Right lobe of liver (tissue), 6 donors: ENCODE measurements around the gene OR5L1. TPM values are rescaled to one million over a fixed set of nuclear protein-coding genes. Genes with fewer than 3 reads are reported as not detected.

Experiments
- ATAC-seq, 4 donors: fragments of 200-7000 bp; cut with Tn5 transposase; one replicate each; pipeline ENCODE4 v1.9.1; 2020; ENCODE audit warnings: mild to moderate bottlenecking in 4 of 4, moderate library complexity in 4 of 4
- DNase-seq, 3 donors: peaks; one replicate each; pipeline ENCODE4 v3.0.0-alpha.2; 2020
- H3K27ac ChIP-seq, 3 donors: fragments of 200-600 bp; one replicate each; pipeline ENCODE4 v1.8.0; 2022
- H3K27me3 ChIP-seq, 2 donors: fragments of 200-600 bp; one replicate each; pipeline ENCODE4 v1.8.0; 2022
- H3K36me3 ChIP-seq, 4 donors: fragments of 200-600 bp; sonication (generic) in 1 of 4; one replicate each; pipeline versions ENCODE4 v1.5.1 to v1.8.0; 2017 to 2022; ENCODE audit warnings: control low read depth in 1 of 4
- H3K4me1 ChIP-seq, 4 donors: fragments of 200-600 bp; sonication (generic) in 1 of 4; one replicate each; pipeline versions ENCODE4 v1.5.1 to v1.8.0; 2017 to 2022; ENCODE audit warnings: control low read depth in 1 of 4
- H3K4me3 ChIP-seq, 3 donors: fragments of 200-600 bp; one replicate each; pipeline ENCODE4 v1.8.0; 2022
- H3K9me3 ChIP-seq, 4 donors: fragments of 200-600 bp; sonication (generic) in 1 of 4; one replicate each; pipeline versions ENCODE4 v1.5.1 to v1.8.0; 2017 to 2022; ENCODE audit warnings: control low read depth in 1 of 4
- POLR2A ChIP-seq: fragments of 450-650 bp; IDR thresholded peaks from one replicate; pipeline ENCODE4 v1.6.1; 2017; ENCODE audit warnings: antibody characterized with exemption, mild to moderate bottlenecking
- WGBS: methylation state at CpG from one replicate; pipeline ENCODE4 v1.1.6; 2018; ENCODE audit warnings: low coverage, low lambda C conversion rate; ENCODE audit not compliant: insufficient coverage; ENCODE audit errors: missing lambda C conversion rate; 5-methylcytosine and 5-hydroxymethylcytosine counted together
- intact Hi-C, 2 donors: fragments of 100-400 bp; cut with DNase I; formaldehyde crosslinking; loops; one replicate each; pipeline versions ENCODE4 v1.11.2 to v1.14.1; 2022
- total RNA-seq, 6 experiments: library from RNA; depleted of rRNA in 2 of 6; stranded (reverse); fragments of >200 nt in 2 of 6; fragmentation: NEBNext Ultra II Directional in 3 of 6; extraction: Animal tissue kit (Norgen Biotek cat#: 25700) in 3 of 6; gene quantifications; one replicate each; pipeline versions ENCODE4 v1.1.0 to v1.2.4, GENCODE V29; 2016 to 2023
- TF ChIP-seq, protein P1 (sequence below), 4 donors: fragments of 200-600 bp in 3 of 4; fragments of 450-650 bp in 1 of 4; IDR thresholded peaks; one replicate each; pipeline versions ENCODE4 v1.5.1 to v1.8.0; 2016 to 2022; ENCODE audit warnings: antibody characterized with exemption in 4 of 4, mild to moderate bottlenecking in 2 of 4
- donor health status: DM: no; HTN: yes; CAD: no.
- donor health status: DM: no; HTN: no; CAD: no.
- donor health status: DM: no; HTN: no; CAD: no.
- donor health status: DM: no; HTN: yes; CAD: no.
- donor health status: DM: no; HTN: yes; CAD: no.

OR5L1 gene
- total RNA-seq, 6 experiments from 2014 or later, result not detected

DNA sequence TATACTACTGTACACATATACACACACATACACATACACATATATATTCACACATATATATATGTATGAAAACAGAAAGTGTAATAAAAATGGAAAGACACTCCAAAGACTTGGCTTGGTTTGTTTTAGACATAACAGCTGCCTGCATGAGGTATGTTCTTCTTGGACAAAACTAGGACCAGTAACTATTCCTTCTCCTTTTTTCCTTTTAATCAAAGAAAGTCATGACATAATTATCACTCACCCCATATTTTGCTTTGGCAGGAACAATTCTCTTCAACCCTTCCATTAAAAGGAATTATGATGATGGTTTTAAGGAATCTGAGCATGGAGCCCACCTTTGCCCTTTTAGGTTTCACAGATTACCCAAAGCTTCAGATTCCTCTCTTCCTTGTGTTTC lies 15.9 kb upstream of the OR5L1 start, which contains the start of gene OR5D14:
OR5D14 (plus strand) TSS at position 301 of the 400 bp plus-strand sequence; CDS start at position 301, 0 bp downstream.
- Histone ChIP-seq H3K27ac (no peak within 1 kb of the TSS), H3K9me3 (no peaks in the 10 kb centered on the region), H3K4me3 (no peak within 1 kb of the TSS), H3K4me1 (no peaks in the 10 kb centered on the region), H3K27me3 (no peaks in the 10 kb centered on the region), H3K36me3 (no peaks in the 10 kb centered on the region)
- no peak for TF ChIP-seq POLR2A
- TF ChIP-seq, protein P1, sequence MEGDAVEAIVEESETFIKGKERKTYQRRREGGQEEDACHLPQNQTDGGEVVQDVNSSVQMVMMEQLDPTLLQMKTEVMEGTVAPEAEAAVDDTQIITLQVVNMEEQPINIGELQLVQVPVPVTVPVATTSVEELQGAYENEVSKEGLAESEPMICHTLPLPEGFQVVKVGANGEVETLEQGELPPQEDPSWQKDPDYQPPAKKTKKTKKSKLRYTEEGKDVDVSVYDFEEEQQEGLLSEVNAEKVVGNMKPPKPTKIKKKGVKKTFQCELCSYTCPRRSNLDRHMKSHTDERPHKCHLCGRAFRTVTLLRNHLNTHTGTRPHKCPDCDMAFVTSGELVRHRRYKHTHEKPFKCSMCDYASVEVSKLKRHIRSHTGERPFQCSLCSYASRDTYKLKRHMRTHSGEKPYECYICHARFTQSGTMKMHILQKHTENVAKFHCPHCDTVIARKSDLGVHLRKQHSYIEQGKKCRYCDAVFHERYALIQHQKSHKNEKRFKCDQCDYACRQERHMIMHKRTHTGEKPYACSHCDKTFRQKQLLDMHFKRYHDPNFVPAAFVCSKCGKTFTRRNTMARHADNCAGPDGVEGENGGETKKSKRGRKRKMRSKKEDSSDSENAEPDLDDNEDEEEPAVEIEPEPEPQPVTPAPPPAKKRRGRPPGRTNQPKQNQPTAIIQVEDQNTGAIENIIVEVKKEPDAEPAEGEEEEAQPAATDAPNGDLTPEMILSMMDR (IDR thresholded peaks at IDR 0.05), result no peak
- intact Hi-C loops, result no loop called here
- no peak for ATAC-seq
- no peak for DNase-seq

DNA sequence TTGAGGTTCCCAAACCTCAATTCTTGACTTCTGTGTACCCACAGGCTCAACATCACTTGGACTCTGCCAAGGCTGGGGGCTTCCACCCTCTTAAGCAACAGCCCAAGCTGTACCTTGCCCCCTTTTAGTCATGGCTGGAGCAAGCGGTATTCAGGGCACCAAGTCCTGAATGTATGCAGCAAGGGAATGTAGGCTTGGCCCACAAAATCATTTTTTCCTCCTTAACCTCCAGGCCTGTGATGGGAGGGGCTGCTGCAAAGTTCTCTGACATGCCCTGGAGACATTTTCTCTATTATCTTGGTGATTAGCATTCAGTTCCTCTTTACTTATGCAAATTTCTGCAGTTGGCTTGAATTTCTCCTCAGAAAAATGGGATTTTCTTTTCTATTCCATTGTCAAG lies 4.9 kb upstream of the OR5L1 start:
- Histone ChIP-seq H3K9me3 (no peaks in the 10 kb centered on the region), H3K27me3 (no peaks in the 10 kb centered on the region), H3K36me3 (no peaks in the 10 kb centered on the region), H3K4me1 (no peaks in the 10 kb centered on the region), H3K27ac (no peak overlapping the region), H3K4me3 (no peak overlapping the region)
- ATAC-seq (no peak), DNase-seq (no peak)
- no peak for TF ChIP-seq POLR2A
- TF ChIP-seq, protein P1 (IDR thresholded peaks at IDR 0.05), result no peak
- no CpG with 5 or more reads among the region's 1 CpG for WGBS
- intact Hi-C loops, result no loop called here

DNA sequence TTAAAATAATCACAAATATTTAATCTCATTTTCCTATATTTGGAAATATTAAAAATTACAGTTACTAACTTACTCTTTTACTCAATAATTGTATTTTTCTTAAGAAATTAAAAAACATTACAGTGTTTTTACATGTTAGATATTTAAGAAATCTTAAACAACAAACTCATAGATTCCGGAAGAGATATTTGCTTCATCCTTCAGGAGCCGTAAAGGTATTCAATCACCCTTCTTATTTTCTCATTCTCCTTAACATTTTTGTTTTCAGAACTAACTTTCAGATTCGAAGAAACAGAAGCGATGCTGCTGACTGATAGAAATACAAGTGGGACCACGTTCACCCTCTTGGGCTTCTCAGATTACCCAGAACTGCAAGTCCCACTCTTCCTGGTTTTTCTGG lies 8.2 kb downstream of the OR5L1 start, which contains the start of gene OR5D18:
OR5D18 (plus strand) TSS at position 301 of the 400 bp plus-strand sequence; CDS start at position 301, 0 bp downstream.
- no peaks in the 10 kb centered on the region for H3K27me3 ChIP-seq

DNA sequence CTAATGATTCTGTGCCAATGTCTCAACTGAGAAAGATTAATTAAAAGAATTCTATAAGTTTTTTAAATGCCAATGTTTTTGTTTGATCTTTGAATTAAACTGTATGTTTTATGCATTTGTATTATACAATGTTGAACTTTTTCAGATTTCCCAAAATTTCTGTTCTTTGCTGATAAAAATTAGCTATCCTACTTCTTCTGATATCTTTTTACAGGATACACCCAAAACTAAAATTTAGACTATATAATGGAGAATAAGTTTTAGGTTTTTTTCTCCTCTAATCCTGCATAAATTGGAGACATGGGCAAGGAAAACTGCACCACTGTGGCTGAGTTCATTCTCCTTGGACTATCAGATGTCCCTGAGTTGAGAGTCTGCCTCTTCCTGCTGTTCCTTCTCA lies 15.8 kb downstream of the OR5L1 start, which contains the start of gene OR5L2:
OR5L2 (plus strand) TSS at position 301 of the 400 bp plus-strand sequence; CDS start at position 301, 0 bp downstream.
- intact Hi-C loops, result no loop called here
- Histone ChIP-seq H3K4me1 (no peaks in the 10 kb centered on the region), H3K36me3 (no peaks in the 10 kb centered on the region), H3K4me3 (no peak within 1 kb of the TSS), H3K9me3 (no peaks in the 10 kb centered on the region), H3K27ac (no peak within 1 kb of the TSS), H3K27me3 (no peaks in the 10 kb centered on the region)
- ATAC-seq (no peak), DNase-seq (no peak)
- TF ChIP-seq, protein P1 (IDR thresholded peaks at IDR 0.05), result no peak
- TF ChIP-seq POLR2A, result no peak

More for the DNA sequence above, 8.2 kb downstream of the OR5L1 start, which contains the start of gene OR5D18:
- intact Hi-C loops, result no loop called here
- no peak for TF ChIP-seq POLR2A
- TF ChIP-seq, protein P1 (IDR thresholded peaks at IDR 0.05), result no peak
- ATAC-seq, result no peak
- Histone ChIP-seq H3K4me1 (no peaks in the 10 kb centered on the region), H3K36me3 (no peaks in the 10 kb centered on the region), H3K27ac (no peak within 1 kb of the TSS), H3K4me3 (no peak within 1 kb of the TSS), H3K9me3 (no peaks in the 10 kb centered on the region)
- DNase-seq, result no peak
- WGBS, result 41% methylated on average over 5 of the region's 5 CpGs

DNA sequence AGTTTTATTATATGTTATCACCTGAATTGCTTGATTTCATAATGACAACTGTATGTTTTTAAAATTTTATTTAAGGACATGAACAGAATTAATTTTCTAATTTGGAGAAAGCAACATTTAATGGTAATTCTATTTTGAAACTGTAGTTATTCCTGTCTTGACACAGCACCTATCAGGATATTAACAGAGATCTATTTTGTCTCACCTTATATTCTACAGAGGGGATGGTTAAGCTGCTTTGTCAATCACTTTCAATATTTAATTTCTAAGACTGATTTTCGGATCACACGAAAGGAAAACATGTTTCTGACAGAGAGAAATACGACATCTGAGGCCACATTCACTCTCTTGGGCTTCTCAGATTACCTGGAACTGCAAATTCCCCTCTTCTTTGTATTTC lies 27.3 kb downstream of the OR5L1 start, which contains the start of gene OR5D16:
OR5D16 (plus strand) TSS at position 301 of the 400 bp plus-strand sequence; CDS start at position 301, 0 bp downstream.
- TF ChIP-seq, protein P1 (IDR thresholded peaks at IDR 0.05), result no peak
- TF ChIP-seq POLR2A, result no peak
- H3K9me3 ChIP-seq, result no peaks in the 10 kb centered on the region
- no peaks in the 10 kb centered on the region for H3K27me3 ChIP-seq
- no peak for ATAC-seq
- WGBS, result 15% methylated on average over 3 of the region's 3 CpGs
- intact Hi-C loops, result no loop called here
- no peaks in the 10 kb centered on the region for H3K36me3 ChIP-seq
- H3K4me3 ChIP-seq, result no peak within 1 kb of the TSS
- H3K27ac ChIP-seq, result no peak within 1 kb of the TSS
- no peaks in the 10 kb centered on the region for H3K4me1 ChIP-seq
- no peak for DNase-seq
